ENCODE data around the gene ITPKB.
"Not testable (repeated sequence)": the region's sequence is repeated elsewhere in the genome, so short reads cannot be mapped to it uniquely, and the experiment has no call there.

The ITPKB gene

DNA sequence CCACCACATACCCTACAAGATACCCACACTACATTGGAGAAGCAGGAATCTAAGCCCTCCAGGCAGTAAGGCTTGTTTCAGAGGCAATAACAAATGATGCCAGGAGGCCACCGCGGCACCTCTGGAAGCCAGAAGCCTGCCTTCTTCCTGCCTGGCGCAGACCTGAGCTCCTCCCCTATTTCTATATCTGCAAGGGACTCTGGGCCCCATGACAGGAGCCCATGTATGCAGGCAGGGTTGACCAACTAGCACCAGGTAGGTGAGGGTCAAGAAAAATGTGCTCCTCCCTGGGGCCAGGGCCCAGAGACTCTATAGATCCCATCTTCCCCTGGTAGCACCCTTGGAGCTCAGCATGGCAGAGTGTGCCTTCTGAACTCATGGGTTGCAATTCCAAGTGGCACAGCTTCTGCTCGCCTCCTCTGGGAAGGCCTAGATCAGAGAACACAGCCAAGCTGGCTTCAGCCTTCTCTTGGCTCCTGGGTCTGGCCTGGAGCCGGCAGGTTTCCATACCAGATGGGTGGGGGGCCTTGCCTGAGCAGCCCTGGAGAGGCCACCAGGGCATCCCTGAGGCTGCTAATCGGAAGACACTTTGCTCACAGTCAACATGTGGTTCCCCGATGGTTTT is 105.4 kb downstream of the ITPKB start:
- no peak for DNase-seq

DNA sequence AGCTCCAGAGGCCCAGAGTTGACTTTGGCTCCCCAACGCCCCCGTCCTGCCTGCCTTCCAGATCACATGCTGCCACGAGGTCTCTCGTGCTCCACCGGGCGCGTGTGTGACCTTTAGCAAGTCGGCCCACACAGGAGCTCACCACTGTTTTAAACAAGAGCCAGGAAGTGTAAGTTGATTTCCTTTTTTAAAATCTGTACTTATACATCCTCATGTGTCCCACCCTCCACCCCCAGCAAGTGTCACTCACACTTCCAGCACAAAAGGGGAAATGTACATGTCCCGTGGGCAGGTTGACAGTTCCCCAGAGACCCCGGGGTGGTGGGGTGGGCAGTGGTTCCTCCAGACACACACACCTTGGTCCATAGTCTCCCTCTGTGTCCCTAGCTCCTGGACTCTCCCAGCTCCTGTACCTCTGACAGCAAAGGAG is 106.1 kb downstream of the ITPKB start:
- DNase-seq, result no peak

DNA sequence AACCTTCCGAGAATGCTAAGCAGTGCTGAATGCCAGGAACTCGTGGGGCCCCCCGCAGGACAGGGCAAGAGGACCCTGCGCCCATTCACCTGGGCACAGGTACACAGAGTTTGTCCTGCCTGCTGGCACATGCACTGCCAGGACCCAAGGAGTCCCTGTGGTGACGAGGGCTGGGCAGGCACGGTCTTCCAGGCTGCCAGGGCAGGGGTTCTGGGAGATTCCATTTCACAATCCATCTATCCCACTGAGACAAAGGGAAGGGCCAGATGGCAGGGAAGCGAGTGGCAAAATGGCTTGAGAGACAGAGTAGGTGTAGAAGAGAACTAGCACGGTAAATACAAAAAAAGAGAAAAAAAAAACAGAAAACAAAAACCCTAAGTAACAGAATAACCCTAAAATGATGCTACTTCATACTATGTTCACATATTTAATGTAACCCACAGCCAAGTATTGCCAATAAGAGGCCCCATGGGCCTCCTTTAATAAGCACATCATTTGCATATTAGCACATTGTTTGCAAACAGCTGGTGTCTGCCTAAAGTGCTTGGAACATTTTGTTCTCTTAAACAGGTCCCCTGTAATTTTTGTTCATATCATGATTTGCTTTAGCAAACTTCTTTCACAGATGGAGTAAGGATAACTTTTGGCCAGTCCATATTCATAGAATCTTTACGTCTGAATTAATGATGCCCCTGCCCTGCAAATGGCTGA is 106.8 kb downstream of the ITPKB start:
- DNase-seq, result no peak

DNA sequence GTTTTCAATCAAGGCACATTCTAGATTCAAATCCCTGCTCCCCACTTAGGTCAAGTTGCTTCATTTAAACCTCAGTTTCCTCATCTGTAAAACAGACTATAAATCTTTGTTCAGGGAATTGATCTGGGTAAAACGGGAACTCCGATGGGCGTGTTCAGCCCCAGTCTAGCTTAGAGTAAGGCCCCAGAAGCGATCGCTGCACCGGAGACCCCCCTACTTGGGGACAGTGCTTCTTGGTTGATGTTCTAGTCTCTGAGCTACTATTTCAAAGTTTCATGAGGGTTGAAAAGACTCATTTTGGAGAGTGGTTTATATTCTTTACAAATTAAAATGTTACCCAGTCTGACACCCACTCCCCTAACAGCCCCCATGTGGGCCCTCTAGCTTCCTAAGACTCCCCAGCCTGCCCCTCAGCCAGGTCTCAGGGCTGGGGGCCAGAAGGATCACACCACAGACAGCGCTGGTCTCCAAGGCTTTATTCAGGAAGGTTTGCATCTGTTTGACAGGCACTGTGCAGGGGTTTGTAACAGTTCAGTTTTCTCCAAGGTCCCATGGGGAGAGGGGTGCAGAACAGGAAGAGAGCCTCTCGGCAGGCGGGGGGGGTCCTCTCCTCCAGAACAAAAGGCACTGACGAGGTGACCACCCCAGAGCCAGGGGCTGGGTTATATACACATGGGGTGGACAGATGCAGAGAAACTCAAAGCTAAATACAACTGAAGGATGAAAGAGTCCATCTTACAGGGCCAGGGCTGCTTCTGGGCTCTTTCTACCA is 107.7 kb downstream of the ITPKB start:
- DNase-seq, result no peak

DNA sequence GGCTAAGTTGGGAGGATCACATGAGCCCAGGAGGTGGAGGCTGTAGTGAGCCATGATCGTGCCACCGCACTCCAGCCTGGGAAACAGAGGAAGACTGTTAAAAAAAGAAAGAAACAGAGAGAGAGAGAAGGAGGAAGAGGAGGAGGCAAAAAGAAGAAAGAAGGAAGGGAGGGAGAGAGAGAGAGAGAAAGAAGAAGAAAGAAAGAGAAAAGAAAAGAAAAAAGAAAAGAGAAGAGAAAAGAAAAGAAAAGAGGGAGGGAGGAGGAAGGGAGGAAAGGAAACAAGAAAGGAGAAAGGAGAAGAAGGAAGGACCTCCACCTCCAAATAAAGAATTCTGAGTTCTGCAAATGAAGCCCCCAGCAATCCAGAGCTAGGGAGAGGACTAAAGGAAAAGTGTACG is 108.5 kb downstream of the ITPKB start:
- no peak for DNase-seq

DNA sequence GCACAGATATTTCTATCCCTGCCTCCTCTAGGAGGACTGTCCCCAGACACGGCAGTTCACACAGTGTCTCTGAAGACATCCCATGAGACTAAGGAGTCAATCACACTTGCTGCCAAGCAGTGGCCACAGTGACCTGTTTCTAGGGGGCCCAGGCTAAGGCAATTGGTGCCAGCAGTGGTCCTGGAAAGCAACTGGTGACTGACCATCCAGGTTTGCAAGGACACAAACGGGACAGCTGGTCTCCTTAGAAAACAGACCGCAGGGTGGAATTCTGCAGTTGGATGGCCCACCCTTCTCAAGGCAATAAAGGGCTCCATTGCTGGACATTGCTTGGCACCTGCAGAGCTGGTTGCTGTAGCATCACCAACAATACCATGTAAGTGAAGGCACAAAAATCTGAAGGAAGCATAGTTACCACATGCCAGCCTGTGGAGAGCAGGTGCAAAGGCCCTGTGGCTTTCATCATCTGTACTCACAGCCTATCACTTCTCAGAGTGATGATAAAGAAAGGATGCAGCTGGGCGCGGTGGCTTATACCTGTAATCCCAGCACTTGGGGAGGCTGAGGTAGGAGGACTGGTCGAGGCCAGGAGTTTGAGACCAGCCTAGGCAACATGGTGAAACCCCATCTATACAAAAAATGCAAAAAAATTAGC is 109.1 kb downstream of the ITPKB start:
- DNase-seq, result no peak

DNA sequence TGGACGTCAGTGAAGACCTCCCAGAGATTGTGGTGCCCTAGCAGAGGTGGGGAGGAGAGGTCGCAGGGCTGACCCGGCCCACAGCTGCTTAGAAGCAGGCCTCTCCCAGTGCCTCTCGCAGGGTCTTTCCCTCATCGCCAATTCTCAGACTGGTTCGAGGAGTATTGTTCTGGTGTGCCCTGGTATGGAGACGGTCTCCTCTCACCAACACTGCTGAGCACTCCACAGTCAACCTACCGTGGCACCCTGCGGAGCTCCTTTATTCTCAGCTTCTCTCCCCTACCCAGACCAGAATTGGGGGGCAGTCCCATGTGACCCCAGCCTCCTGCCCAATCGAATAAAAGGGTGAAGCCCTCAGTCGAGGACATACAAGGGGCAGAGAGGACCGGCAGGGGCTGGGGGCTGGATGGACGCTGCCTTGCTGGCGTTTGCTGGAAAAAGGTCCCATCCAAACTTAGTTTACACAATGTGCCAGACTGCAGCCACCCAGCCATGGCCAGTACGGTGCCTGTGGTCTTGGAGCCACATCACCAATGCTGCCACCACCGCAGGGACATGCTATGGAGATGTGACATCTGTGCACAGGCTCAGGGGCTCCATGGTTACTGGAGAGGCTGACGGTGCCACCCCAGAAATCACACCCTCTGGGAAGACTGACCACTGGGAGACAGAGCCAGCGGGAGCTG is 109.7 kb downstream of the ITPKB start:
- no peak for DNase-seq

DNA sequence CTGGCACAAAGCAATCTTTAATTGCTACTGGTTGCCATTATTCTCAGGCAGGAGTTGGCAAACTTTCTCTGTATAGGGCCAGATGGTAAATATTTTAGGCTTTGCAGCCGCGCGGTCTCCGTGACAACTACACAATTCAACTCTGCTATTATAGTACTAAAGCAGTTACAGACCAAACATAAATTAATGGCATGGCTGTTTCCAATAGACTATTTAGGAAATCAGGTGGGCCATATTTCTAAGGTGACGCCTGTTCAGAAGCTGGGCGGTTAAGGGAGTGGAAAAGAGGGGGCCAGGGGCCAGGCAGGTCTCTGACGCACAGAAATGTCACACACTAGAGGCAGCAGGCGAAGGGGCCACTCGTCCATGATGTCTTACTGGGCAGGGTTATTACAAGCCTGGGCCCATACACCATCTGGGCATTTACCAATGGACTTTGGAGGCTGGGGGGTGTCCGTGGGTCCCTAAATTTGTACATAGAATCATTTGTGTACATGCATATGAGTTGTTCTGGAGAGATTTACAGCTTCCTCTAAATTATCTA is 110.4 kb downstream of the ITPKB start:
- no peak for DNase-seq

DNA sequence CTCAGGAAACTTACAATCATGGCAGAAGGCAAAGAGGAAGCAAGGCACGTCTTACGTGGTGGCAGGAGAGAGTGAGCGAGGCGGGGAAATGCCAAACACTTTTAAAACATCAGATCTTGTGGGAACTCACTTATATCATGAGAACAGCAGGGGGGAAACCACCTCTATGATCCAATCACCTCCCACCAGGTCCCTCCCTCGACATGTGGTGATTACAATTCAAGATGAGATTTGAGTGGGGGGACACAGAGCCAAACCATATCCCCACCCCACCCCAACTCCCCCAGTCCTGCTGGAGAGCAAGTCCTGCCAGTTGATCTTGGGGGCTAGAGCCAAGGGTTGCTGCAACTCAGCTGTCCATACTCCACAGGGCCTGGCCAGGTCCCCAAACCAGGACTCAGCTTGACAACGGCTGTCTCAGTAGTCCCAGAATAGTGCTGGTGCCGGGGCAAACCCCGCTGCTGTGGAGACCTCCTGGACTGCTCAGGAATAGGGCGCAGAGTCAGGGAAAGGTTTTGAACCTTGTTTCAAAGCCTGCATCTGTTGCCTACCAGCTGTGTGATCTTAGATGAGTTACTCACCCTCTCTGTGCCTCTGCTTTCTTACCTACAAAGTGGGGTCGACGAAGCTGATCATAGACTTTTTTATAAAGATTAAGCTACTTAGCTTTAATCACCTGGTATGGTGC is 111.0 kb downstream of the ITPKB start:
- no peak for DNase-seq

DNA sequence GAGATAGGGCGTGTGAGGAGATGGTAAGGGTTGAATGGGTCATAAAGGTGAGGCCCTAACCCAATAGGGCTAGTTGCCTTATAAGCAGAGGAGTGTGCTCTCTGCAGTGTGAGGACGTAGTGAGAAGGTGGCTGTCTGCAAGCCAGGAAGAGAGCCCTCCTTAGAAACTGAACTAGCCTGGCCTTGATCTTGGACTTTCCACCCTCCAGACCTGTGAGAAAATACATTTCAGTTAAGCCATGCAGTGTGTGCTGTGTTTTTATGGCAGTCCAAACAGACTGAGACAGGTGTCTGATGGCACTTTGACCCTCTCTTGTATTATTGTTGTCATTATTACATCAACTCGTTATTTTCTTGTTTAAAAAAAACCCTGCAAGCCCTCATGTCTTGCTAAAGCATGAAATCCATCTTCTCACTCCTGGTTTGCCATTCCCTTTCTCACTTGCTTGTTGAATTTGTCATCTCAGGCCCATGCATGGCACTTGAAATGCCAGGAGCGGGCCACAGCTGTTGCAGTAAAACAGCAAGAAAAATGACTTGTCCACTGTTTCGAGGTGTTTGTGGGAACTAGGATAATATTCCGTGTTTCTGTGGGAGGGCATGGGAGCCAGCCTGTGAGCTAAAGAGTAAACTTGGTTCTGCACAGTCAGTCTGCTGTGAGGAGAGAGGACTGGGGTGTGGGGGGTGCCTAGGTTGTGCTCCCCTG is 111.9 kb downstream of the ITPKB start:
- no peak for DNase-seq

DNA sequence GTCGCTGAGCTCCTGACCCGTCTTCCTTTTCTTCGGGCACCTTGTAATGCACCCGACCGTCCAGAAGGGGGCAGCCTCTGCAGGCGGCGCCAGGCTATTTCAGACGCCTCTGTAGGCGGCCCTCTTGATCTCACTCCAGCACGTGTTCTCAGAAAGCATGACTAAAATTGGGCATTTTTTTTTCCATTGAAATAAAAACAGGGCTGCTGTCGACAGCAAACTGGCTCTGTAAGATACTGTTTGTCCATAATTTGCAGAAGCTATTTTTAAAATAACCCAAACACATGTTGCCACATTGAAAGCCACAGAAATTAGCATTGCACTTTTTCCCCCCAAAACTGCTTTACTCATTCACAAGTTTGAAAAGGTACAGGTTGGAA is 112.5 kb downstream of the ITPKB start:
- DNase-seq, result peak; percentile 89

DNA sequence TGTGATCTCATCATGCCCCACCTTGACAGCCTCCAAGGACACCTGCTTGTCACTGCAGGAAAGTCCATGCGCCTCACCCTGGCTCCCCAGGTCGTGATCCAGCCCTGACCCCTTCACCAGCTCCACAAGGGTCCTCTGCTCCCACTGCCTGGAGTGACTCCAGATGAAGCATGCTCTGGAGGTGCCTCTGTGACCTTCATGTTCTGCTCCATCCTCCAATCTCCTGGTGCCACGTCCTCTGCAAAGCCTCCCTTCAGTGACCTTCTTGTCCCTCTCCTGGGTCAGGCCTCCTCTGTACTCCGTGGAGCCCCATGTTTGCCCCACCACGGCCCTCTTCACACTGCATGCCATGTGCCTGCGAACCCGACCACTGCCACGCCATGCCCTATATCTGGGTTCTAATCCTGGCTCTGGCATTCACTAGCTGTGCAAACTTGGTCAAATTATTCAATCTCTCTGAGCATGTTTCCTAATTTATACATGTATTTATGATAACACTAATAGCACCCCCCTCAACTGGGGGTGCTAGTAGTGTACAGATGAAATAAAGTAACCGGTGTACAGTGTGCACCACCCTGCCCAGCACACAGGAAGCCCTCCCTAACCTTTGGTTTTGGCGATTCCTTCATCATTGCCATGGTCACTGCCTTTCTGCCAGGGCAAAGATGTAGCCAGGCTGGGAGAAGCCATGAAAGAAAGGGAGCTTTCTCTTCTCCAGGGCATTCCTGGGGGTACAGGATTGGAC is 113.1 kb downstream of the ITPKB start:
- no peak for DNase-seq

DNA sequence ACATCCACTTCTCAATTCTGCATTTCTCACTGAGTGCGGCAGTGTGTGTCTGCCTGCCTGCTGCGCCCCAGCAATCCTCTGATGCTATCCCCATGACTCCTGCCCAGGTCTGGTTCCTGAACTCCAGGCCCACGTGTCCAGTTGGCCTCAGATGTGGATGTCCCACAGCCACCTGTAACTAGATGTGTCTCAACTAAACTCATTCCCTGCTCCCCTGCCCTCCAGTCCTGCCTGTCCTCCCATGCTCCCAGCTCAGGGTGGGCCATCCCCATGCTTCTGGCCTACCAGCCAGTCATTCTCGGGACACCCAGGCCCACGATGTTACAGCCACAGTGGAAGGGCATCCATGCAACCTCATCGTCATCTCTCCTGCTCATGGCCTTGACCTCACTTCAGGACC is 113.8 kb downstream of the ITPKB start:
- no peak for DNase-seq

DNA sequence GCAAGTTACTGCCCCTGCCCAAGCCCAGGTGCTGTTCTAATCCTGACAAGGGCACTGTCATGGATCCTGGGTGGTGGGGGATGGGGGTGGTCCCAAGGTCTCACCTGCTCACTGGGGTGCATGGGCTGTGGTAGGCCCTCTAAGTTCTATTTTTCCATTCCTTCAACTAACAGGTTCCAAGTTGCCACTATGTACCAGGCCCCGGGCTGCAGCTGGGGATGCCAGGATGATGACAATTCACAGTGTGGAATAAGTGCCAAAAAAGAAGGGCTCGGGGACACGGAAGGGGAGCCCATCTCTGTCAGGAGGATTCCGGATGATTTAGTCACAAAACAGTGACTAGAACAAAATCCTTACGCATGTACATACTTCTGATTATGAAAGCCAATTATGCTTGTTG is 114.6 kb downstream of the ITPKB start:
- DNase-seq, result no peak

DNA sequence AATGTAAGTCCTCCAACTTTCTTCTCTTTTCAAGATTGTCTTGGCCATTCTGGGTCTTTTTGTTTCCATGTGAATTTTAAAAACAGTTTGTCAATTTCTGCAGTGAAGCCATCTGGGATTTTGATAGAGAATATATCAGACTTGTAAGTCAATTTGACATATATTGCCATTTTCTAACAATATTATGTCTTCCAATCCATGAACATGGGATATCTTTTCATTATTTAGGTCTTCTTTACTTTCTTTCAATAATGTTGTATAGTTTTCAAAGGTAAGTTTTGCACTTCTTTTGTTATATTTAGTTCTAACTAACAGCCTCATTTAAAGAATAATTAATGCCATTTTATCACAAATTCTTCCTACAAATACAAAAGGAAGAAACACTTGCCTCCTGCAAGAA is 117.1 kb downstream of the ITPKB start:
- DNase-seq, result no peak

DNA sequence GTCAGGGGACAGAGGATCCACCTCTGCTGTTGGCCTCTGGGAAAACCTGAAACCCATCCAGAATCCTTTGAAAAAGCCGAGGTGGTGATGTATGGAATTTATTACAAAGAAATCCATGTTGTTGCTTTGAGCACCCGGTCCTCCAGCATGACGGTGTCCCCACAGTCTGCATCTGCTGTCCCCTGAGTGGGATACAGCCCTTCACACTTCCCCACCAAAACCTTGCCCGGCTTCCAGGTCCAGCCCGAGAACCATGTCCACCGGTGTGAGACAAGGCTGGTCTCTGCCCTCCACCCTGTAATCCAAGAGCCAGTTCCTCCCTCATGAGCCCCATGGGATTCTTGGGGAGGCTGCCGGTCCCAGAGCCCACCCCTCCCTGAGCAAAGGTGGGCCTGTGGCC is 120.1 kb downstream of the ITPKB start:
- DNase-seq, result no peak

DNA sequence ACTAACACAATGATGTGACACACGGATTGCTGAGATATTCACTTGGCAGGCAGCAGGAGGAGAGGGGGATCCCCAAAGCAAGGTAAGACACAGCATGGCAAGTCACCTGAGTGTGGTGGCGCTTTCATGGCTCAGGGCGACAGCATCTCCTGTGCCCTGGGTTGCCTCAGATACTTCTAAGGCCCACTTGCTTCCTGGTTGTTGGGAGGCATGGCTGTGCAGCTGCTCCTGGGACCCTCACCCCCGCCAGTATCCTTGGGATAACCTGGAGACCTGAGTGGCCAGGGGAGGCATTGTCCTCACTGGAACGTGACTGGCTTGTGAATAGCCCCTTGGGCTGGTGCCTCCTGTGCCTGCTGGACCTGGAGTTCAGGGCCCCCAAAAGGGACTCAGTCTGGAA is 120.7 kb downstream of the ITPKB start:
- no peak for DNase-seq

DNA sequence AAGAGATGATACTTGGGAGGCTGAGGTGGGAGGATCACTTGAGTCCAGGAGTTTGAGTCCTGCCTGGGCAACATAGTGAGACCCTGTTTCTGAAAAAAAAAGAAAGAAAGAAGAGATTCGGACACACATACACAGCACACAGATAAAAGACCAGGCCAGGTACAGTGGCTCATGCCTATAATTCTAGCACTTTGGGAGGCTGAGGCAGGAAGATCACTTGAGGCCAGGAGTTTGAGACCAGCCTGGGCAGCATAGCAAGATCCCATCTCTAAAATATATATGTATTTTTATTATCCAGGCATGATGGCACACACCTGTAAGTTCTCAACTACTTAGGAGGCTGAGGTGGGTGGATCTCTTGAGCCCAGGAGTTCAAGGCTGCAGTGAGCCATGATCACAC is 121.4 kb downstream of the ITPKB start:
- not testable (repeated sequence) for DNase-seq

DNA sequence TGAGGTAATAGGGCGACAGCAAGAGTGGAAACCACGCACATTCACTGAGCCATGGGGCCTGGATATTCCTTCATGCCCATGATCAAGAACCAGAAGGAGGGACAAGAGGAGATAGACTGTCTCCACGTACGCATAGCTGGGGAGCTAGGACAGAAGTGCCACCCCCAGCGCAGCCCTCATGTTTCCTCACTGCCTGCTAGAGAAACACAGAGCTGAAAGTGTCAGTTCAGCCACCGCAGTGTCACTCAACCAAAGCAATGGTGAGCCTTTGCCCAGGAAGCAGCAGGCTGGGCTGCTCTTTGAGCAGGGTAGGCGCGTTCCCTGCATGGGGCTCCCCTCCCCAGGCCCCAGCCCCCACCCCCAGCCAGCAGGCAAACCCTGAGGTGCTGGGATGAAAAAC is 122.0 kb downstream of the ITPKB start:
- no peak for DNase-seq

DNA sequence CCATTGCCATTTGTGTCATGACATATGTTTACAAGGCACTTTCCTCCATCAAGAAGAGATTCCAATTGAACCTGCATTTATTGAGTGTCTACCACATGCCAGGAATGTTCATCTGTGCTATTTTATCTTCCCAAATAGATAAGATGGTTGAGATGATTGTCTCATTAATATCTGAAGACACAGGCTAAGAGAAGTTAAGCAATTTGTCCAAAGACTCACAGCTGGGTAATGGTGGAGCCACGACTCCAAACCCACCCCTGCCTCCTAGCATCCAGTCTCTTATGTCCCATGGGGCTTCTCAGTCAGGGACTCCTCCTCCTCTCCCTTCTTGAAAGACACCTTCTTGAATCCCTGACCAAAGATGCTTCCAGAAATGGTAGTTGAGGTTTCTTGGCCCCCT is 122.4 kb downstream of the ITPKB start:
- no peak for DNase-seq

DNA sequence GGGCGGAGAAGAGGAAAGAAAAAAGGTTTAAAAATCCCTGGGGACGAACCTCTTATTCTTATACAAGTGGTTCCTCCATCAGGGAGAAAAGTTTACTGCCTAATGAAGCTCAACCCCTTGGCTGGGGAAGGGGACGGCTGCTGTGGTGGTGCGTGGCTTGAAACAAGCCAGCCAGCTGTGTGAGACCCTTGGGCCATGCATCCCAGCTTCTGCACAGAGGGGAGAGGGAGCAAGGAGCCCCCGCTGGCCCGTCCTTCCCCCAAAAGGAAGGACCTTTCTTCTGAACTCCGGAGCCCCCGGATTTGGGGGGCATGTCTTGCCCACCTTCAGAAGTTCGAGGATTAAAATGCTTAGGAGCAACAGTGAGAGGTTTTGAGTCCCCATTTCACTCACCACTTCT is 123.2 kb downstream of the ITPKB start:
- no peak for DNase-seq

All from activated CD4-positive, alpha-beta T cell treated with anti-CD3 and anti-CD28 coated beads, Interleukin-2, Interleukin-6, amounts not matched to agents 100 ng/mL and 50 ng/mL, durations not matched to agents 16 hours and 8 hours (primary cell).